Uterus (tissue), 4 donors: ENCODE measurements around the gene CLDN22. TPM values are rescaled to one million over a fixed set of nuclear protein-coding genes. Genes with fewer than 3 reads are reported as not detected.

Experiments used
- DNase-seq, 2 donors: peaks; one replicate each; pipeline ENCODE4 v3.0.0-alpha.2; 2019 to 2020
- H3K27ac ChIP-seq, 2 donors: fragments of 200-600 bp; sonication (generic); 1 replicate in 1 of 2; 2 replicates in 1 of 2; pipeline ENCODE4 v1.5.1; 2016 to 2018
- H3K27me3 ChIP-seq, 2 donors: fragments of 200-600 bp; sonication (generic); one replicate each; pipeline ENCODE4 v1.5.1; 2018 to 2019; ENCODE audit warnings: control low read depth in 1 of 2
- H3K36me3 ChIP-seq, 2 donors: fragments of 200-600 bp; sonication (generic); one replicate each; pipeline ENCODE4 v1.5.1; 2019; ENCODE audit warnings: control low read depth in 1 of 2
- H3K4me1 ChIP-seq, 2 donors: fragments of 200-600 bp; sonication (generic); one replicate each; pipeline ENCODE4 v1.5.1; 2018 to 2019; ENCODE audit warnings: control low read depth in 1 of 2
- H3K4me3 ChIP-seq, 2 donors: fragments of 200-600 bp; sonication (generic); 1 replicate in 1 of 2; 2 replicates in 1 of 2; pipeline ENCODE4 v1.5.1; 2018 to 2019; ENCODE audit warnings: mild to moderate bottlenecking in 1 of 2
- H3K9me3 ChIP-seq, 2 donors: fragments of 200-600 bp; sonication (generic); one replicate each; pipeline ENCODE4 v1.5.1; 2019; ENCODE audit warnings: control low read depth in 1 of 2
- CTCF ChIP-seq, 4 experiments: fragments of 200-600 bp in 2 of 4; fragments of 450-650 bp in 2 of 4; sonication (generic) in 2 of 4; IDR thresholded peaks; one replicate each; pipeline ENCODE4 v1.5.1; 2016 to 2019; ENCODE audit warnings: antibody characterized with exemption in 4 of 4, mild to moderate bottlenecking in 2 of 4, moderate library complexity in 1 of 4
- POLR2A ChIP-seq, 2 donors: fragments of 450-650 bp; IDR thresholded peaks; one replicate each; pipeline ENCODE4 v1.6.1; 2016; ENCODE audit warnings: antibody characterized with exemption in 2 of 2, mild to moderate bottlenecking in 1 of 2, moderate library complexity in 1 of 2
- intact Hi-C: fragments of 100-400 bp; cut with DNase I; formaldehyde crosslinking; loops from one replicate; pipeline ENCODE4 v1.15.1; 2023; ENCODE audit warnings: low total_unique reads
- total RNA-seq, 4 donors: library from RNA; depleted of rRNA in 3 of 4; stranded (reverse); fragments of >200 nt in 3 of 4; gene quantifications; one replicate each; pipeline versions ENCODE4 v1.1.0 to v1.2.4, GENCODE V29; 2014 to 2023
- donor health status: DM: yes; HTN: yes; CAD: no.

The CLDN22 gene
- total RNA-seq, 4 donors from 2014 or later = 1.0 to 3.5 TPM; not detected in 2

- TF ChIP-seq POLR2A (IDR thresholded peaks at IDR 0.05) (no peak), CTCF (IDR thresholded peaks at IDR 0.05) (no peak)
- Histone ChIP-seq H3K36me3 (no peaks in the 10 kb centered on the region), H3K27ac (no peak overlapping the region), H3K27me3 (no peaks in the 10 kb centered on the region), H3K4me1 (no peaks in the 10 kb centered on the region), H3K4me3 (no peak overlapping the region), H3K9me3 (no peaks in the 10 kb centered on the region)
- intact Hi-C loops = no loop called here
- no peak for DNase-seq
Observed at GRCh38 chr4:183362916-183363542, 43.0 kb upstream of the CLDN22 start.

- Histone ChIP-seq H3K4me1 (no peaks in the 10 kb centered on the region), H3K36me3 (no peaks in the 10 kb centered on the region), H3K9me3 (no peaks in the 10 kb centered on the region), H3K4me3 (no peak overlapping the region), H3K27me3 (no peaks in the 10 kb centered on the region), H3K27ac (no peak overlapping the region)
- TF ChIP-seq POLR2A (IDR thresholded peaks at IDR 0.05) (no peak), CTCF (IDR thresholded peaks at IDR 0.05) (no peak)
- intact Hi-C loops = no loop called here
- DNase-seq = no peak
Observed at GRCh38 chr4:183362036-183362435, 42.0 kb upstream of the CLDN22 start.

DNA sequence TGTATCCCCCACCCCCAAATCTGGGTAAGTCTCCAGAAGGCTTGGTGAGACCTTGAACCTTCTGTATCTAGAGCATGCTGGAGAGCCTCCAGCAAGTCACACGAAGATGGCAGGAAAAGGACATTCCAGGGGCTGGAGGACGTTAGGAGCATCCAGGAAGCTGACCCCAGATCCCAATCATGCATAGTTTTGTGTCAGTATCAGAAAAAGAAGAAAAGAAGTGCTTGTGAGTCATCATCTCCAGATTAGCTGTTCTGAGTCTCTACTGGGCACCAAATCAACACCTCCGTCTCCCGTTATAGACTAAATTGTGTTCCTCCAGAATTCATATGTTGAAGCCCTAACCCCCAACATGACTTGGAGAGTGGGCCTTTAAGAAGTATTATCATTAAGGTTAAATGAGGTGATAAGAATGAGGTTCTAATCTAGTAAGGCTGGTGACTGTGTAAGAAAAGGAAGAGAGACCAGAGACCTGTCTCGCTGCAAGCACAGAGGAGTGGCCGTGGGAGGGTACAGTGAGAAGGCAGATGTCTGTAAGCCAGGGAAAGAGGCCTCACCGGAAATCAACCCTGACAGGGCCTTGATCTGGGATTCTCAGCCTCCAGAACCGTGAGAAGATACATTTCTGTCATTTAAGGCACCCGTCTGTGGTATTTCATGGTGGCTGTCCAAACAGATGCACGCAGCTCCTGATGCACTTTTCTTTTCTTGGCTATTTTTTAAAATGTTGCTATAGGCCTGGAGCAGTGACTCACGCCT is 40.3 kb upstream of the CLDN22 start:
- Histone ChIP-seq H3K27ac (no peak overlapping the region), H3K27me3 (no peaks in the 10 kb centered on the region), H3K9me3 (no peaks in the 10 kb centered on the region), H3K4me3 (no peak overlapping the region), H3K36me3 (no peaks in the 10 kb centered on the region), H3K4me1 (no peaks in the 10 kb centered on the region)
- TF ChIP-seq POLR2A (IDR thresholded peaks at IDR 0.05) = no peak
- TF ChIP-seq CTCF (IDR thresholded peaks at IDR 0.05) = no peak
- intact Hi-C loops = no loop called here
- DNase-seq = no peak

GRCh38 chr4:183358215-183358755 is 38.2 kb upstream of the CLDN22 start:
- no peak overlapping the region for H3K27ac ChIP-seq
- H3K9me3 ChIP-seq = no peaks in the 10 kb centered on the region
- intact Hi-C loops = no loop called here
- no peaks in the 10 kb centered on the region for H3K27me3 ChIP-seq
- TF ChIP-seq POLR2A (IDR thresholded peaks at IDR 0.05) (no peak), CTCF (IDR thresholded peaks at IDR 0.05) (no peak)
- no peaks in the 10 kb centered on the region for H3K36me3 ChIP-seq
- no peak overlapping the region for H3K4me3 ChIP-seq
- no peak for DNase-seq
- H3K4me1 ChIP-seq = no peaks in the 10 kb centered on the region
